Inflammatory macrophage (primary cell): Measurements from ENCODE around the gene TMEM119.
A peak's percentile ranks its signal among the peaks of the same experiment; 100 is the strongest.
"Not testable (repeated sequence)": the region's sequence is repeated elsewhere in the genome, so short reads cannot be mapped to it uniquely, and the experiment has no call there.

Experiments
- DNase-seq, 2 donors: peaks; one replicate each; pipeline ENCODE4 v3.0.0-alpha.2; 2020 to 2022

The TMEM119 gene

DNA sequence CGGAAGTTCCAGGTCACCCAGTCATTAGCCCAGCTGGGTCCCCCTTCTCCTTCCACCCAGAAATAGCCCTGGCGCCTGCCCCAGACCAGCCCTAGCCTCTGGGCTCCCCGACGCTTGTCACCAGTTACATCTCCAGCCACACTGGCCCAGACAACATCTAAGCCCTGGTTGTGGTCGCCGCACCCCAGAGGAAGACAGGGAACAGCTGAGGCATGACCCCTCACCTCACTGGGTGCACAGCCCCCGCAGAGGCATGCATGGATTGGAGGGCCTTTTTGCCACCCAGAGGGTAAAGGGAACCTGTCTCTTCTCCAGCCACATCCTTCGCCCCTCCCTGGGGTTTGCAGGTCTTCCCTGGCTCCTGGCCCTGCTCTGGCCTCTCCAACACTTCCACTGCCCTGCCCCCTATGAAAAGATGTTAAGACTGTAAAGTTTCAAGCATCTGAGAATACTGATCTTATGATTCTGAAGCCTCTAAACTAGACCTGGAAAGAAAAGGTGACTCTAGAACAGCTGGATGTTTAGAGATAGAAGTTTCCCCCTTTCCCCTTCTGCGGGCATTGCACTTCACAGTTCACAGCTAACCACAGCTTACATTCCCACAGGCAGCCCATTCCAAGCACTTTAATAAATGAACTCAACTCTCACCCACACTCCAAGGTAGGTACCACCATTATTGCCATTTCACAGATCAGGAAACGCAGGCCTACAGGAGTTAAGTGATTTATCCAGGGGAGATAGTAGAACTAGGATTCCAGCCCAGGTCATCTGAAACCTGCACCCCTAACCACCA, 14.7 kb downstream of the TMEM119 start:
- no peak for DNase-seq

DNA sequence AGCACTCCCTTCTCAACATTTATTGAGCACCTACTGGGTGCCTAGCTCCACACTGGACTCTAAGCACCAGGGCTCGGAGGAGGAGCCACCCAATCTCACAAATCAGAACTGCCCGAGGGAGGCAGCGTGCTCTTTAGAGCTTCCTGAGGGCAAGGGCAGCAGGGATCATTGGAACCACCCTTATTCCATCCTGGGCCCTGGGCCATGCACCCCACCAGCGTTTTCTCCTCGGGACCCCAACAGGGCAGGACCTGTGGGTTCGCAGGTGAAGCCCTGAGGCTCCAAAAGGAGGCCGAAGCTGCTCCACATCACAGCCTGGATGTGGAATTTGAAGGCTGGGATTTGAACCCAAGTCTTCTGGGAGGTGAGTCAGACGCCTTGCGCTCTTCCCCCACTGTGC, 15.4 kb downstream of the TMEM119 start:
- no peak for DNase-seq

DNA sequence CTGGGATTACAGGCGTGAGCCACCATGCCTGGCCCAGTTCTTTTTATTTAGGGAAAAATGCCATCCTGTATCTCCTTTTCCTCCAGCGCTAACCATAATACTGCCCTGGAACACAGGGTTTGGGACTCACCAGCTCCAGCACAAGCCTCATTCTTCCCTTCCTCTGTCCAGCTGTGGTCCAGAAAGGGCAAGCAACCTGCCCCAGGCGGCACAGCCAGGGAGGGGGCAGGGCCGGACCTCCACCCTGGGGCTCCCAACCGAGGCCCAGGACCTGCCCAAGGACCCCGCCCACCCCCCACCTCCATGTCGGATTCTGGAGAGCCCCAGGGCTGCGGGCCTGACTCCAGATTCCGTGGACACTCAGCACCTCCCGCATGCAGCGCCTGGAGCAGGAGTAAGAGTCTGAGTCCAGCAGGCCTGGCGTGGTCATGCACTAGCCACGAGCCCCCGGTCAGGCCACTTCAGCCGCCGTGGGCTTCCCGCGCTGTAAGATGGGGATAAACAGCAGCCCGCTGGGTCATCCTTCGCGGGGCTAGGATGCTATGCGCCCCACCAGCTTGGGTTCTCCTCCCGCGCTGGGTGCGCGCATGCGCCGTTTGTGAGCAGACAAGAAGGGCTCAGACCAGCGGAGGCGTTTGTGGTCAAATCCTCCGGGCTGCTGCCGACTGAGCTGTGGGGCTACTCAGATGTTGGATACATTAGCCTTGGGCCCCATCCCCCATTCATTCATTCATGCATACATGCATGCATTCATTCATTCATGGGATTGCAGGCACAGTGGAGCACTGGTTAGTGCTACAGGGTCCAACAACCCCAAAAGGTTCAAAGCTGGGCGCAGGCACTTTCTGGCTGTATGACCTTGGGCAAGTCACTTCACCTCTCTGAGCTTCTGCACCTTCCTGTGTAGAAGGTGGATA, 16.3 kb downstream of the TMEM119 start:
- no peak for DNase-seq

- no peak for DNase-seq
These were observed 17.4 kb downstream of the TMEM119 start for GRCh38 chr12:108580531-108580930.

DNA sequence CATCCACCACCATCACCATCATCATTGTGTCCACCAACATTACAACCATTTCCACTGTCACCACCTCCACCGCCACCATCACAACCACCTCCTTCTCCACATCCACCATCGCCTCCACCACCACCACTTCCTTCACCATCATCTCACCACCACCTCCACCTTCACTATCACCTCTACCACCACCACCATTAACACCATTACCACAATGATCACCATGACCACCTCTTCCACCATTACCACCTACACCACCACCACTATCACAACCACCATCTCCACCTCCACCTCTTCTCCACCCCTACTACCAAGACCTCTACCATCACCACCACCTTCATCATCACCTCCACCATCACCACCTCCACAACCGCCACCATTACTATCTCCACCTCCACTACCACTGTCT, 19.1 kb downstream of the TMEM119 start:
- no peak for DNase-seq

- no peak for DNase-seq
These were observed 19.6 kb downstream of the TMEM119 start for GRCh38 chr12:108578264-108578663.

GRCh38 chr12:108577458-108577857, 20.4 kb downstream of the TMEM119 start:
- no peak for DNase-seq

- DNase-seq, result no peak
These were observed 21.1 kb downstream of the TMEM119 start for GRCh38 chr12:108576660-108577234.

- DNase-seq, result no peak
These were observed 22.5 kb downstream of the TMEM119 start for GRCh38 chr12:108575199-108575912.

DNA sequence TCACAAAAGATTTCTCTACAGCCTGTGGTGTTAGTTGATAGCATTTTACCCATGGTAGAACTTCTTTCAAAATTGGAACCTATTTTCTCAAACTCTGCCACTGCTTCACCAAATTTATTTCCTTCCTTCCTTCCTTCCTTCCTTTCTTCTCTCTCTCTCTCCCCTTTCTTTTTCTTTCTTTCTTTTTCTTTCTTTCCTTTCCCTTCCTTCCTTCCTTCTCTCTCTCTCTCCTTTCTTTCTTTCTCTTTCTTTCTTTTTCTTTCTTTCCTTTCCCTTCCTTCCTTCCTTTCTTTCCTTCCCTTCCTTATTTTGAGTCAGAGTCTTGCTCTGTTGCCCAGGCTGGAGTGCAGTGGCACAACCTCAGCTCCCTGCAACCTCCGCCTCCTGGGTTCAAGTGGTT, 23.6 kb downstream of the TMEM119 start:
- DNase-seq, result not testable (repeated sequence)

GRCh38 chr12:108573317-108573716, 24.6 kb downstream of the TMEM119 start:
- no peak for DNase-seq

DNA sequence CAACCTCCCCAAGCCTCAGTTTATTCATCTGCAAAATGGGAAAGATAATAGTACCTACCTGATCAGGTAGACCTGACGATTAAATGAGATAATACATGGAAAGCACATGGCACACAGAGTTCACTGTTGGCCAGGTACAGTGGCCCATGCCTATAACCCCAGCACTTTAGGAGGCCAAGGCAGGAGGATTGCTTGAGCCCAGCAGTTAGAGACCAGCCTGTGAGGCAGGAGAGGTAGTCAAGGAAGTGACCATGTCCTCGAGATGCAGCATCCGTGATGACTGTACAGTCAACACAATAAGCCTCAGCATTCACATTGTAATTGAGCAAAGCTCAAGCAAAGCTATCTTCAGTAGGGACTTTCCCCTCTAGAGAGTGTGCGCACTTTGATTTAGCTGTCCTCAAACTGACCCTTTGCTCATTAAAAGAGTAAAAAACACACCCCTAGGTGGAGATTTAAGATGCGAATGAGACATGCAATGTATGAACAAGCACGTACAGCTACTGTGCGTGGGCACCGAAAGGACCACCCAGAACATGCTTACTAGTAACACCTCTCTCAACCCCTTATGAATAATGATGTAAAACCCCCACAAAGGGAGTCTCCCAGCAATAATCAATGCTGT, 25.6 kb downstream of the TMEM119 start:
- no peak for DNase-seq

DNA sequence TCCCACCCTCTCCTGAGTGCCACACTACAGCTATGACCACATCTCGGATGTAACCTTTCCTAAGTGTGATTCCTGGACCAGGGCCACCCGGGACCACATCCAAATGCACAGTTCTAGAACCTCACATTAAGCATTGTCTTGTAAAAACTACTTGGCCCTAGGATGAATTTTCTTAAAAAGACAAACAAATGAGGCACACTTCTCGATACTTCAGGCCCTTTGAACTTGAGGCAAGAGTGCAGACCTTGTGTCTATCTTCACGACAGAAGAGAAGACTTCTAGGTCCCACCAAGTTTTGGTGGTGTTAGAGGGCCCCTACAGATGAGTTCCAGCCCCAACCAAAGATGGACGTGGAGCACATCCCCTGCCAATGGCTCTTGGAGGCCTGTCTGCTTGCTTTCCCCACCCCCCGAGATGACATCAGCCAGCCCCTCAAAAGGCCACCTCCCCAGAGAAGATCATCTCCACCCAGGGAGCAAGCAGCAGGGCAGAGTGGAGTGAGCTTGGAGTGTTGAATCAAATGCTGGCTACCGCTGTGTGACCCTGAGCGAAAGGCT, 26.2 kb downstream of the TMEM119 start:
- DNase-seq, result no peak

DNA sequence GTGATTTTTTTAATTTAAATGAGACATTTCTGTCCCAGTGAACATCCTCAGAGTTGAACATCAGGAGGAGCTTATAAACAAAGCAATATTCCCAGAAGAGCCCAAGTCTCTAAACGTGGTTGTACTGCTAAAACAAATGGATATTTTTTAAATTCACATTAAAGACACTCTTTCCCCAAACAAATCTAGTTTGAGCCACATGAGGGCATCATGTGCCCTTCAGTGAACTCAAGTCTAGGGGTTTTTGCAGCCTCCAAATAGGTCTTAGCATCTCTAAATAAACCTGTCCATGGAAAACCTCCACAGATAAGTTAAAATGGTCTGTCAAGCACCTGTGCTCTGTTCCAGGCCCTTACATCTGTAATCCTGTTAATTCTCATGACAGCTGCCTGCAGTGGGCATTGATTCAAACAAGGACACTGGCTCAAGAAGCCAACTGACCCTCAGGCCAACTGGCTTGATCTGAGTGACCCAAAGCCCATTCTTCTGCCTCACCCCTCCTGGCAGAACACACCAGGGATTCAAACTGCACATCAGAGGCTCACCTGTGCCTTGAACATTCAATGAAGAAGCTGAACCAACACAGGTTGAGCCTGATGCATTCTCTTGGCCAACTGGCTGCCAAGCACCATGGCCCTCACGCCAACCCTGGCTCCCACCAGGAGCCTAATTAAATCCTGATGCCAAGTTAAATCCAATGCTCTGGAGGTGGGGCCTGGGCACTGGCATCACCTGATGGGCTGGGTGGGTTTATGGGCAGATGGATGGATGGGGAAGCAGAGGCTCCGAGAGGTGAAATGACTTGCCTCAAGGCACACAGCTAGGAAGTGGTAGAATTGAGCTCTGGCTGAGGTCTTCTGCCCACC, 26.9 kb downstream of the TMEM119 start:
- peak in 1 of 2 donors; percentile 27 for DNase-seq

DNA sequence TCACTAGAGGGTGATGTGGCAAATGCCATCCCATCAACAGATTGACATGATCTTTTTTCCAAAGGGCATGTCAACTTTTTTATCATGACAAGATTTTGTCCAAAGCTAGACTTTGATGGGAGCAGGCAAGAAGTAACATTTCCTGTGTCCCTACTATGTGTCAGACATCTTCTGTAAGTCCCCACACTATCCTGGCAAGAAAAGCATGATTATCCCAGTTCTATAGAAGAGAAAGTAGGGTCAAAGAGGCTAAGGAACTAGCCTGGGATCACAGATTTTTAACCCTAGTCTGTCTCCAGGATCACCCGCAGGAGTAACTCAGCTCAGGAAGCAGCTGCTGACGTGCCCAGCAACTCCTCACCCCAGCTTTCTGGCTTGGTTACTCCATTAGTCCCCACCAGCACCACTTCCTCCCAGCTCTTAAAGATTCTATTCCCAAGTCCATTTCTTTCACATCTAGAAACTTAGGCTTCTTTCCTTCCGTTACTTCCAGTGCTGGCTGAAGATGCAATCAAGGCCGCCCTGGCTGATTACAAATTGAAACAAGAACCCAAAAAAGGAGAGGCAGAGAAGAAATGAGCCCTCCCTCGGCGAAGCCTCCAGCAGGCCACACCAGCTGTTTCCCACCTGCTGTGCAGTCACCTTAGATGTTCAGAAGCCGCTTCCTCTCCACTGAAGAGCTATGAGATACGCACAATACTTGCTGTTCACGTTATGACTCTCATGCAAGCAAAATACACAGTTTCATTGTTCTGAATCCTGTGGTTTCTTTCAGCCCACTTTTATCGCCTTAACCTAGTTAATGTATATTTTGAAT, 29.3 kb downstream of the TMEM119 start:
- no peak for DNase-seq

- peak; percentile 82 to 85 for DNase-seq
These were observed 30.2 kb downstream of the TMEM119 start for GRCh38 chr12:108567406-108568337.

GRCh38 chr12:108566452-108566851, 31.4 kb downstream of the TMEM119 start:
- no peak for DNase-seq

DNA sequence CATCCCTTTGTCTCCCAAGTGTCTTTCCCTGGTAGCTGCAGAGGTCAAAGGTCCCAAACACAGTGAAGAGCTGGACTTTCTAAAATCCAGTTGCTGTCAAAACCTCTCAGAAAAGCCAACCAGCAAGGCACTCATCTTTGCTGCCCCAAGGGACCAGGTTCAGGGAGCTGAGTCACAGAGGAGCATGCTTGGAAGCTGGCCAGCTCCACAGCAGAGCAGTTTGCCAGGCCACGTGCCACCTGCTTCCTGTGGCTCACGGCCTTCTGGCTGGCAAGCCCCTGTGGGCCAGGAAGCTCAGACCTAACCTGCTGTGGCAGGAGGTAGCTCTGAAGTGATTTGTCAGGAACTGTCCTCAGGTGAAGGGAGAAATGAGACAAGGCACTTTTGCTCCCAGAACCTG, 31.9 kb downstream of the TMEM119 start:
- DNase-seq, result peak in 1 of 2 donors; percentile 13

DNA sequence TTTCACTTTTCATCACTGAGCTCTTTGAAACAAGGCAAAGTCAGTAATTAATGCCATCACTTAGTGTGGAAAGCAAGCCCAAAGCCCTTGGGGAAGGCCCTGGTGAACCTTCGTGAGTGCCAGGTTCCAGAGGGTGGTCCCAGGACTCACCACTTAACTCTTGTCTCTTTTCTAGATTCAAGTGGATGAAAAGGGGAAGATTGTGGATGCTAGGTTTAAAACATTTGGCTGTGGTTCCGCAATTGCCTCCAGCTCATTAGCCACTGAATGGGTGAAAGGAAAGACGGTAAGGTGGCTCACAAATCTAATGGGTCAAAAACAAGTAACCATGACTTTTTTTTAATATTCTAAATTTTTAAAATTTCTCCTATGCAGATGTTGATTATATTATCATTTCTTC, 32.7 kb downstream of the TMEM119 start:
- peak; percentile 22 to 24 for DNase-seq
